ENCODE data around the gene TMEM150C.

Gene TMEM150C

DNA sequence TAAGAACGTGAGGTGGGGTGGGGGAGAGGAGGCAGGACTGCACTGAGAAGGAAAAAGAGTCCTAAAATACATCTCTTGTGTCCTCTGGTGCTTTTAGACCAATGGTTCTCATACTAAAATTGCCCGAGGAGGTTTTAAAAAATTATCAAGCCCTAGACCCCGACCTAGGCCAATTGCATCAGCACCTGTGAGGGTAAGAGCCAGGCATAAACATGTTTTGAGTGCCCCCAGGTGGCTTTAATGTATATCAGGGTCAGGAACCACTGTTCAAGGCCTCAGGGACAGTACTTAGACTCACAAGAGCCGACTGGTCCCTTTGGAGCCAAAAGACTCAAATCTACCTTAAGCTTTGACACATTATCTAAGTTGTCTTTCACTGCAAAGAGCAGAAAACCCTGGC lies 37.5 kb upstream of the TMEM150C start:
- no peak overlapping the region for H2AFZ ChIP-seq (ENCODE audit: low read length)
- no peaks in the 10 kb centered on the region for H3K36me3 ChIP-seq (ENCODE audit: insufficient read depth, low read length)
- H3K27me3 ChIP-seq (ENCODE audit: insufficient read depth, low read length, poor library complexity, severe bottlenecking), result no peaks in the 10 kb centered on the region
- no peaks in the 10 kb centered on the region for H4K20me1 ChIP-seq (ENCODE audit: insufficient read depth, low read length, poor library complexity, severe bottlenecking)
- no peaks in the 10 kb centered on the region for H3K4me1 ChIP-seq (ENCODE audit: insufficient read depth, low read length, poor library complexity, severe bottlenecking)
- H3K4me2 ChIP-seq (ENCODE audit: low read depth, low read length, poor library complexity, severe bottlenecking), result no peak overlapping the region
- no peak for TF ChIP-seq EZH2phosphoT487 (IDR thresholded peaks at IDR 0.05; ENCODE audit: borderline replicate concordance)
- TF ChIP-seq, protein P1, sequence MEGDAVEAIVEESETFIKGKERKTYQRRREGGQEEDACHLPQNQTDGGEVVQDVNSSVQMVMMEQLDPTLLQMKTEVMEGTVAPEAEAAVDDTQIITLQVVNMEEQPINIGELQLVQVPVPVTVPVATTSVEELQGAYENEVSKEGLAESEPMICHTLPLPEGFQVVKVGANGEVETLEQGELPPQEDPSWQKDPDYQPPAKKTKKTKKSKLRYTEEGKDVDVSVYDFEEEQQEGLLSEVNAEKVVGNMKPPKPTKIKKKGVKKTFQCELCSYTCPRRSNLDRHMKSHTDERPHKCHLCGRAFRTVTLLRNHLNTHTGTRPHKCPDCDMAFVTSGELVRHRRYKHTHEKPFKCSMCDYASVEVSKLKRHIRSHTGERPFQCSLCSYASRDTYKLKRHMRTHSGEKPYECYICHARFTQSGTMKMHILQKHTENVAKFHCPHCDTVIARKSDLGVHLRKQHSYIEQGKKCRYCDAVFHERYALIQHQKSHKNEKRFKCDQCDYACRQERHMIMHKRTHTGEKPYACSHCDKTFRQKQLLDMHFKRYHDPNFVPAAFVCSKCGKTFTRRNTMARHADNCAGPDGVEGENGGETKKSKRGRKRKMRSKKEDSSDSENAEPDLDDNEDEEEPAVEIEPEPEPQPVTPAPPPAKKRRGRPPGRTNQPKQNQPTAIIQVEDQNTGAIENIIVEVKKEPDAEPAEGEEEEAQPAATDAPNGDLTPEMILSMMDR (conservative IDR thresholded peaks at IDR 0.05; ENCODE audit: low read length), result peak; percentile 53
- H3K9me3 ChIP-seq (ENCODE audit: insufficient read depth, low read depth, low read length), result no peaks in the 10 kb centered on the region
- no peak overlapping the region for H3K4me3 ChIP-seq (ENCODE audit: low read length, poor library complexity, severe bottlenecking)
- H3F3A ChIP-seq (ENCODE audit: low read depth), result no peaks in the 10 kb centered on the region
- no peaks in the 10 kb centered on the region for H3K79me2 ChIP-seq (ENCODE audit: insufficient read depth, low read length)
- no peak overlapping the region for H3K9ac ChIP-seq (ENCODE audit: low read depth, low read length, poor library complexity, severe bottlenecking)
- H3K9me2 ChIP-seq (replicated peaks; ENCODE audit: low read depth, low read length), result no peaks in the 10 kb centered on the region

DNA sequence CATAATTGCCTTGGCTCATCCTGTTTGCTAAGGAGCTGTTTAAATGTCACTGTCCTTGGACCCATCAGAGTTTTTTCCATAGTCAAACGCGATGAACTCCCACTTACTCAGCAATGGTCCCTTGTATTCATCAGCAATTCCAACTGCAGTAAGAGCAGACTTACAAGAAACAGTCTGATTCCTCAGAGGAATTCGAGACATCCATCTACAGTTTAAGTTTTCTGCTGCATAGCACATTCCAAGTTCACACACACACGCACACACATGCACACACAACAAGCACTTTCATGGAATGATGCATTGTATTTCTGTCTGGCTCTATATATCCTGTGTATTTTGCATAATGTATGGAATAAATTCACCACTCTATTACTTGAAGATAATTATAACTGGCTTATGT lies 32.7 kb upstream of the TMEM150C start:
- H3K36me3 ChIP-seq (ENCODE audit: insufficient read depth, low read length), result no peaks in the 10 kb centered on the region
- H4K20me1 ChIP-seq (ENCODE audit: insufficient read depth, low read length, poor library complexity, severe bottlenecking), result no peaks in the 10 kb centered on the region
- no peaks in the 10 kb centered on the region for H3K9me2 ChIP-seq (replicated peaks; ENCODE audit: low read depth, low read length)
- H3K4me1 ChIP-seq (ENCODE audit: insufficient read depth, low read length, poor library complexity, severe bottlenecking), result no peaks in the 10 kb centered on the region
- no peaks in the 10 kb centered on the region for H3F3A ChIP-seq (ENCODE audit: low read depth)
- no peaks in the 10 kb centered on the region for H3K9me3 ChIP-seq (ENCODE audit: insufficient read depth, low read depth, low read length)
- no peak overlapping the region for H3K9ac ChIP-seq (ENCODE audit: low read depth, low read length, poor library complexity, severe bottlenecking)
- H3K4me2 ChIP-seq (ENCODE audit: low read depth, low read length, poor library complexity, severe bottlenecking), result no peak overlapping the region
- TF ChIP-seq, protein P1 (conservative IDR thresholded peaks at IDR 0.05; ENCODE audit: low read length), result no peak
- no peak for TF ChIP-seq EZH2phosphoT487 (IDR thresholded peaks at IDR 0.05; ENCODE audit: borderline replicate concordance)
- no peak overlapping the region for H2AFZ ChIP-seq (ENCODE audit: low read length)
- no peaks in the 10 kb centered on the region for H3K27me3 ChIP-seq (ENCODE audit: insufficient read depth, low read length, poor library complexity, severe bottlenecking)
- H3K79me2 ChIP-seq (ENCODE audit: insufficient read depth, low read length), result no peaks in the 10 kb centered on the region
- no peak overlapping the region for H3K4me3 ChIP-seq (ENCODE audit: low read length, poor library complexity, severe bottlenecking)

DNA sequence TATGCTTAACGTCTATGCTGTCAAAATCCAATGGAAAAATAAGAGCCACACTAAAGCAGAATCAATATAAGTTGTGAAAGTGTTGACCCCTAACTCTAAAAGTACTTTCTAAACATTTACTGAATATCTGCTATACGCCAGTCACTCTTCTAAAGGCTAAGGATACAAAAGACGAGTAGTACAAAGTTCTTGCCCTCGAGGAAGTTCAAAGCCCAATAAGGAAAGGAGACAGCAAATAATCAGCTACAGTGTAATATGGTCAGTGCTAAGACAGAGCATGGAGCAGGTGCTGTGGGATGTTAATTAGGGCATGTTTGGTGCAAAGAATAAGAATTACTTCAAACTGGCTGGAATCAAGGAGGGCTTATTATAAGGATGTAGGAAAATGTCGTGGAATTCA lies 31.6 kb upstream of the TMEM150C start:
- no peaks in the 10 kb centered on the region for H4K20me1 ChIP-seq (ENCODE audit: insufficient read depth, low read length, poor library complexity, severe bottlenecking)
- no peaks in the 10 kb centered on the region for H3K27me3 ChIP-seq (ENCODE audit: insufficient read depth, low read length, poor library complexity, severe bottlenecking)
- H3K79me2 ChIP-seq (ENCODE audit: insufficient read depth, low read length), result no peaks in the 10 kb centered on the region
- H3K4me1 ChIP-seq (ENCODE audit: insufficient read depth, low read length, poor library complexity, severe bottlenecking), result no peaks in the 10 kb centered on the region
- H3K9me3 ChIP-seq (ENCODE audit: insufficient read depth, low read depth, low read length), result no peaks in the 10 kb centered on the region
- no peaks in the 10 kb centered on the region for H3F3A ChIP-seq (ENCODE audit: low read depth)
- H2AFZ ChIP-seq (ENCODE audit: low read length), result no peak overlapping the region
- H3K9ac ChIP-seq (ENCODE audit: low read depth, low read length, poor library complexity, severe bottlenecking), result no peak overlapping the region
- no peak overlapping the region for H3K4me2 ChIP-seq (ENCODE audit: low read depth, low read length, poor library complexity, severe bottlenecking)
- TF ChIP-seq, protein P1 (conservative IDR thresholded peaks at IDR 0.05; ENCODE audit: low read length), result no peak
- no peak for TF ChIP-seq EZH2phosphoT487 (IDR thresholded peaks at IDR 0.05; ENCODE audit: borderline replicate concordance)
- no peaks in the 10 kb centered on the region for H3K36me3 ChIP-seq (ENCODE audit: insufficient read depth, low read length)
- H3K4me3 ChIP-seq (ENCODE audit: low read length, poor library complexity, severe bottlenecking), result no peak overlapping the region
- no peaks in the 10 kb centered on the region for H3K9me2 ChIP-seq (replicated peaks; ENCODE audit: low read depth, low read length)

Measured in Loucy (cell line).